H1 (cell line): ENCODE results near the gene C9orf43. TPM values are rescaled to one million over a fixed set of nuclear protein-coding genes. Genes with fewer than 3 reads are reported as not detected.

Experiments used
- CTCF ChIA-PET: fragments of 300-600 bp; sonication (Branson Sonifier 250); formaldehyde crosslinking; loops from one replicate; lab custom pipeline; 2021; ENCODE audit not compliant: partially characterized antibody; lab: Charles Lee
- POLR2A ChIA-PET: fragments of 300-600 bp; sonication (Branson Sonifier 250); formaldehyde crosslinking; loops from one replicate; lab custom pipeline; 2021; ENCODE audit warnings: inconsistent platforms; ENCODE audit not compliant: partially characterized antibody; lab: Charles Lee
- DNase-seq, 2 experiments: peaks; one replicate each; pipeline versions ENCODE4 v3.0.0 to v3.0.0-alpha.2; 2010 to 2022; ENCODE audit warnings: low spot score in 2 of 2, low read depth in 1 of 2, mixed read lengths in 1 of 2
- FAIRE-seq: peaks from 2 replicates; lab custom pipeline; 2011; peaks lifted over from hg19 to GRCh38; lab: Jason Lieb, UNC
- H2AFZ ChIP-seq: 2 replicates; pipeline ENCODE4 v1.8.1; 2012; ENCODE audit warnings: low read length, inconsistent platforms
- H2AK5ac ChIP-seq: 2 replicates; pipeline ENCODE4 v1.6.1; 2013; ENCODE audit warnings: low read depth, low read length
- H2BK120ac ChIP-seq: replicated peaks from 2 replicates; pipeline ENCODE3; 2013; ENCODE audit warnings: low read depth, low read length, inconsistent platforms
- H2BK12ac ChIP-seq: 2 replicates; pipeline ENCODE4 v1.6.1; 2013; ENCODE audit warnings: low read depth, low read length
- H2BK15ac ChIP-seq: 2 replicates; pipeline ENCODE4 v1.6.1; 2013; ENCODE audit warnings: low read length
- H2BK20ac ChIP-seq: 2 replicates; pipeline ENCODE4 v1.6.1; 2013; ENCODE audit warnings: low read length
- H2BK5ac ChIP-seq: 2 replicates; pipeline ENCODE4 v1.6.1; 2013; ENCODE audit warnings: low read depth, low read length
- H3K14ac ChIP-seq: 2 replicates; pipeline ENCODE4 v1.6.1; 2013; ENCODE audit warnings: inconsistent platforms; ENCODE audit not compliant: insufficient read length
- H3K18ac ChIP-seq: 2 replicates; pipeline ENCODE4 v1.6.1; 2013; ENCODE audit warnings: low read length; ENCODE audit errors: extremely low read depth
- H3K23ac ChIP-seq: 2 replicates; pipeline ENCODE4 v1.6.1; 2013; ENCODE audit warnings: inconsistent platforms; ENCODE audit not compliant: insufficient read length
- H3K23me2 ChIP-seq: 2 replicates; pipeline ENCODE4 v1.6.1; 2013; ENCODE audit warnings: low read depth, low read length
- H3K27ac ChIP-seq: 2 replicates; pipeline ENCODE4 v1.6.1; 2011; ENCODE audit warnings: low read depth, low read length, inconsistent platforms
- H3K27me3 ChIP-seq, 4 experiments: replicated peaks in 1 of 4; 1 replicate in 1 of 4; 2 replicates in 3 of 4; pipeline versions ENCODE4 v1.6.1 to v1.8.1; 2011 to 2013; ENCODE audit warnings: low read length in 3 of 4, mild to moderate bottlenecking in 3 of 4, inconsistent platforms in 2 of 4, mixed read lengths in 2 of 4, moderate library complexity in 1 of 4; ENCODE audit not compliant: control insufficient read depth in 3 of 4, insufficient read depth in 3 of 4; ENCODE audit errors: extremely low read depth in 1 of 4
- H3K36me3 ChIP-seq, 4 experiments: 2 replicates each; pipeline versions ENCODE4 v1.6.1 to v1.8.1; 2011 to 2013; ENCODE audit warnings: mild to moderate bottlenecking in 4 of 4, low read length in 3 of 4, moderate library complexity in 2 of 4, control low read depth in 1 of 4, inconsistent platforms in 1 of 4; ENCODE audit not compliant: insufficient read depth in 4 of 4, control insufficient read depth in 2 of 4
- H3K4ac ChIP-seq: replicated peaks from 2 replicates; pipeline ENCODE3; 2013; ENCODE audit warnings: low read length, low read depth, mixed read lengths, inconsistent platforms; ENCODE audit not compliant: insufficient read length
- H3K4me1 ChIP-seq, 4 experiments: replicated peaks in 1 of 4; 1 replicate in 1 of 4; 2 replicates in 3 of 4; pipeline versions ENCODE4 v1.6.1 to v1.8.1; 2011 to 2013; ENCODE audit warnings: low read length in 3 of 4, inconsistent platforms in 2 of 4, mixed read lengths in 1 of 4; ENCODE audit not compliant: insufficient read depth in 4 of 4, control insufficient read depth in 3 of 4
- H3K4me2 ChIP-seq, 2 experiments: 2 replicates each; pipeline versions ENCODE4 v1.6.1 to v1.8.1; 2011 to 2013; ENCODE audit warnings: low read depth in 2 of 2, low read length in 2 of 2, control low read depth in 1 of 2, inconsistent platforms in 1 of 2, mild to moderate bottlenecking in 1 of 2; ENCODE audit not compliant: insufficient read depth in 1 of 2
- H3K4me3 ChIP-seq, 4 experiments: fragments of 200-600, 300-600 bp in 1 of 4; sonication (generic), shearing (Covaris generic), sonication (Bioruptor Twin) in 1 of 4; 2 replicates each; pipeline versions ENCODE4 v1.5.1 to v1.8.1; 2011 to 2016; ENCODE audit warnings: low read length in 4 of 4, low read depth in 3 of 4, control low read depth in 2 of 4, inconsistent platforms in 2 of 4, mild to moderate bottlenecking in 2 of 4, mixed read lengths in 1 of 4, moderate library complexity in 1 of 4; ENCODE audit not compliant: insufficient read depth in 2 of 4; ENCODE audit errors: extremely low read depth in 1 of 4
- H3K56ac ChIP-seq: replicated peaks from 2 replicates; pipeline ENCODE3; 2013; ENCODE audit warnings: low read depth, mild to moderate bottlenecking, mixed read lengths, low read length, inconsistent platforms; ENCODE audit not compliant: insufficient read length
- H3K79me1 ChIP-seq: 2 replicates; pipeline ENCODE4 v1.6.1; 2013; ENCODE audit warnings: low read depth, low read length, control low read depth
- H3K79me2 ChIP-seq, 2 experiments: 2 replicates each; pipeline versions ENCODE4 v1.6.1 to v1.8.1; 2012 to 2013; ENCODE audit warnings: low read length in 2 of 2, mild to moderate bottlenecking in 2 of 2, inconsistent platforms in 1 of 2; ENCODE audit not compliant: insufficient read depth in 2 of 2, control insufficient read depth in 1 of 2
- H3K9ac ChIP-seq, 4 experiments: replicated peaks in 1 of 4; 1 replicate in 1 of 4; 2 replicates in 3 of 4; pipeline versions ENCODE4 v1.6.1 to v1.8.1; 2011 to 2013; ENCODE audit warnings: low read depth in 3 of 4, low read length in 3 of 4, control low read depth in 2 of 4, mild to moderate bottlenecking in 2 of 4, moderate library complexity in 2 of 4, inconsistent platforms in 1 of 4; ENCODE audit errors: extremely low read depth in 1 of 4
- H3K9me3 ChIP-seq, 2 experiments: 2 replicates each; pipeline versions ENCODE4 v1.6.1 to v1.8.1; 2012 to 2013; ENCODE audit warnings: mild to moderate bottlenecking in 2 of 2, moderate library complexity in 2 of 2, control low read depth in 1 of 2, inconsistent platforms in 1 of 2, low read depth in 1 of 2, low read length in 1 of 2, mixed read lengths in 1 of 2; ENCODE audit not compliant: insufficient read depth in 2 of 2
- H4K20me1 ChIP-seq, 2 experiments: replicated peaks in 1 of 2; 2 replicates each; pipeline versions ENCODE3 to v1.8.1; 2011 to 2013; ENCODE audit warnings: inconsistent platforms in 2 of 2, low read length in 2 of 2, mild to moderate bottlenecking in 1 of 2; ENCODE audit not compliant: insufficient read depth in 2 of 2, control insufficient read depth in 1 of 2
- H4K5ac ChIP-seq: 2 replicates; pipeline ENCODE4 v1.6.1; 2013; ENCODE audit warnings: low read length, low read depth, mixed read lengths, inconsistent platforms; ENCODE audit not compliant: insufficient read length
- H4K8ac ChIP-seq: 2 replicates; pipeline ENCODE4 v1.8.0; 2013; ENCODE audit warnings: mild to moderate bottlenecking, moderate library complexity, low read length, inconsistent platforms; ENCODE audit not compliant: insufficient read depth; ENCODE audit errors: extremely low read depth
- H4K91ac ChIP-seq: replicated peaks from 2 replicates; pipeline ENCODE3; 2013; ENCODE audit warnings: low read length, mixed read lengths, inconsistent platforms; ENCODE audit not compliant: insufficient read length
- BACH1 ChIP-seq: IDR thresholded peaks from 2 replicates; pipeline ENCODE4 v1.6.1; 2012; ENCODE audit warnings: low read length, improper control_type of control experiment
- EP300 ChIP-seq, 2 experiments: IDR thresholded peaks; 1 replicate in 1 of 2; 2 replicates in 1 of 2; pipeline ENCODE4 v1.6.1; 2011 to 2012; ENCODE audit warnings: low read depth in 2 of 2, low read length in 2 of 2, mild to moderate bottlenecking in 2 of 2, borderline replicate concordance in 1 of 2, inconsistent platforms in 1 of 2, moderate library complexity in 1 of 2
- EZH2 ChIP-seq: fragments of 200-600 bp; sonication (generic); IDR thresholded peaks from 2 replicates; pipeline ENCODE4 v1.7.1; 2012; ENCODE audit warnings: low read depth, mild to moderate bottlenecking, moderate library complexity, low read length, inconsistent platforms; ENCODE audit not compliant: severe bottlenecking
- GTF2F1 ChIP-seq: IDR thresholded peaks from 2 replicates; pipeline ENCODE4 v1.6.1; 2012; ENCODE audit warnings: low read depth, low read length, improper control_type of control experiment, borderline replicate concordance
- HDAC6 ChIP-seq: IDR thresholded peaks from one replicate; pipeline ENCODE4 v1.7.1; 2012; ENCODE audit warnings: low read depth, mild to moderate bottlenecking, inconsistent platforms, low read length, moderate library complexity
- POLR2A ChIP-seq, 2 experiments: IDR thresholded peaks; 1 replicate in 1 of 2; 2 replicates in 1 of 2; pipeline ENCODE4 v1.6.1; 2011; ENCODE audit warnings: low read depth in 2 of 2, low read length in 2 of 2, mild to moderate bottlenecking in 2 of 2; ENCODE audit errors: control extremely low read depth in 1 of 2
- RAD21 ChIP-seq, 2 experiments: IDR thresholded peaks in 1 of 2; conservative IDR thresholded peaks in 1 of 2; 2 replicates each; pipeline ENCODE4 v1.6.1; 2011; ENCODE audit warnings: low read depth in 2 of 2, low read length in 2 of 2, improper control_type of control experiment in 1 of 2, inconsistent platforms in 1 of 2, mild to moderate bottlenecking in 1 of 2, moderate library complexity in 1 of 2
- SIX5 ChIP-seq: IDR thresholded peaks from 2 replicates; pipeline ENCODE4 v1.6.1; 2011; ENCODE audit warnings: mild to moderate bottlenecking, low read depth, low read length
- SP2 ChIP-seq: IDR thresholded peaks from 2 replicates; pipeline ENCODE4 v1.6.1; 2012; ENCODE audit warnings: mild to moderate bottlenecking, low read length, inconsistent platforms
- SUZ12 ChIP-seq: fragments of 200-600 bp; sonication (generic); IDR thresholded peaks from 2 replicates; pipeline ENCODE4 v1.6.1; 2012; ENCODE audit warnings: mild to moderate bottlenecking, inconsistent platforms, low read length, moderate library complexity, mixed read lengths
- WGBS, 2 experiments: shearing (Covaris generic) in 1 of 2; methylation state at CpG; one replicate each; pipeline versions ENCODE4 v1.1.6 to v1.1.7; 2013 to 2015; ENCODE audit warnings: low lambda C conversion rate in 2 of 2, mixed read lengths in 2 of 2, inconsistent platforms in 1 of 2, low coverage in 1 of 2, missing lambda C conversion rate in 1 of 2; ENCODE audit not compliant: insufficient replicate concordance in 2 of 2, insufficient coverage in 1 of 2, insufficient read length in 1 of 2; ENCODE audit errors: extremely low coverage in 1 of 2, missing lambda C conversion rate in 1 of 2; 5-methylcytosine and 5-hydroxymethylcytosine counted together
- polyA plus RNA-seq, 7 experiments: library from polyadenylated mRNA; depleted of rRNA in 3 of 7; stranded (reverse) in 5 of 7; unstranded in 2 of 7; fragments of >200 nt in 5 of 7; fragments of 200-250 nt in 2 of 7; gene quantifications; 1 replicate in 5 of 7; 2 replicates in 1 of 7; 4 replicates in 1 of 7; pipeline versions ENCODE4 v1.2.1 to v1.2.3, GENCODE V29; 2011 to 2013; ENCODE audit warnings: missing spikeins in 2 of 7, mixed read lengths in 2 of 7
- total RNA-seq: library from RNA; stranded (reverse); fragmentation: NEBNext Ultra II Directional; extraction: Animal tissue kit (Norgen Biotek cat#: 25700); gene quantifications from 2 replicates; pipeline ENCODE4 v1.2.1, GENCODE V29; 2021
- TF ChIP-seq, protein P1 (sequence below): IDR thresholded peaks from 2 replicates; pipeline ENCODE4 v1.6.1; 2011; ENCODE audit warnings: low read depth, mild to moderate bottlenecking, low read length; ENCODE audit not compliant: insufficient read depth

Gene C9orf43
- total and polyA plus RNA-seq, 2 of the 8 experiments (the other 6 are each of a cell fraction or from before 2014, with no cell fraction given): 0.35 to 0.52 TPM

- H2AK5ac ChIP-seq: no peak within 1 kb of the TSS
- no peak within 1 kb of the TSS for H2BK120ac ChIP-seq
- H3K4me2 ChIP-seq: peak within 1 kb of the TSS; percentile 57 to 66
- H3K27ac ChIP-seq: no peak within 1 kb of the TSS
- WGBS, 2 experiments: 3% methylated on average over 31 of the region's 50 CpGs; no CpG with 5 or more reads in 1 of the 2 experiments
- FAIRE-seq (no peak), DNase-seq (peak; percentile 93 to 100)
- no peak within 1 kb of the TSS for H2BK20ac ChIP-seq
- H3K36me3 ChIP-seq: no peaks in the 10 kb centered on the region
- ChIA-PET CTCF (interaction anchor here (0.5 to 9.0 kb wide), 19 partner anchors 9 to 456 kb away, joined by 3 to 61 read pairs (median 4); partner anchors contain the start of genes C9orf43, CDC26, POLE3 and PRPF4), POLR2A (interaction anchor here (0.7 to 6.3 kb wide), 4 partner anchors 9 to 139 kb away, joined by 3 to 43 read pairs (median 4); partner anchors contain the start of genes C9orf43, HDHD3 and POLE3)
- no peak within 1 kb of the TSS for H3K14ac ChIP-seq
- H3K4me1 ChIP-seq: peaks cover 0 to 2% (median 0%) of the 10 kb centered on the region in 4 experiments; a peak in 2 of 7 replicates
- no peak within 1 kb of the TSS for H4K91ac ChIP-seq
- peak within 1 kb of the TSS; percentile 70 to 95 (median 90) for H3K4me3 ChIP-seq
- no peak within 1 kb of the TSS for H3K4ac ChIP-seq
- H2AFZ ChIP-seq: peak within 1 kb of the TSS; percentile 88
- no peaks in the 10 kb centered on the region for H4K20me1 ChIP-seq
- H3K9me3 ChIP-seq: no peaks in the 10 kb centered on the region
- no peak within 1 kb of the TSS for H3K23ac ChIP-seq
- H3K79me2 ChIP-seq: no peaks in the 10 kb centered on the region
- H3K27me3 ChIP-seq: no peaks in the 10 kb centered on the region
- H4K8ac ChIP-seq: peak within 1 kb of the TSS; percentile 63; the same call in 1 of the 2 replicates
- H3K56ac ChIP-seq: no peak within 1 kb of the TSS
- H2BK5ac ChIP-seq: no peak within 1 kb of the TSS
- no peak within 1 kb of the TSS for H2BK15ac ChIP-seq
- no peak within 1 kb of the TSS for H3K18ac ChIP-seq
- H4K5ac ChIP-seq: no peak within 1 kb of the TSS
- no peaks in the 10 kb centered on the region; the same call in 1 of the 2 replicates for H3K79me1 ChIP-seq
- peak within 1 kb of the TSS in 3 of 4 experiments; percentile 13 to 58 (median 19); a peak in 3 of 7 replicates for H3K9ac ChIP-seq
- H3K23me2 ChIP-seq: no peaks in the 10 kb centered on the region
- H2BK12ac ChIP-seq: no peak within 1 kb of the TSS
- TF ChIP-seq EZH2 (no peak), POLR2A (IDR thresholded peaks at IDR 0.05; ENCODE audit: control extremely low read depth in 1 of 2, low read depth in 2 of 2, low read length in 2 of 2) (no peak), EP300 (IDR thresholded peaks at IDR 0.05; ENCODE audit: borderline replicate concordance in 1 of 2, low read depth in 2 of 2, low read length in 2 of 2) (peak in 1 of 2 experiments; percentile 64; a peak in 1 of 3 replicates), GTF2F1 (no peak), SUZ12 (no peak), BACH1 (peak; percentile 78), HDAC6 (no peak), SP2 (no peak), SIX5 (no peak), RAD21 (IDR thresholded peaks at IDR 0.05 in 1 of 2, conservative IDR thresholded peaks at IDR 0.05 in 1 of 2; ENCODE audit: low read depth in 2 of 2, low read length in 2 of 2) (peak; percentile 70 to 79)
- TF ChIP-seq, protein P1, sequence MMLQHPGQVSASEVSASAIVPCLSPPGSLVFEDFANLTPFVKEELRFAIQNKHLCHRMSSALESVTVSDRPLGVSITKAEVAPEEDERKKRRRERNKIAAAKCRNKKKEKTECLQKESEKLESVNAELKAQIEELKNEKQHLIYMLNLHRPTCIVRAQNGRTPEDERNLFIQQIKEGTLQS: no peak
Observed at GRCh38 chr9:113401027-113401792, 9.3 kb upstream of the C9orf43 start, which contains the start of gene ALAD. ALAD (minus strand) TSS chr9:113401284; CDS start chr9:113393559, 7,725 bp downstream.
